Measurements from ENCODE around the gene DPYD. TPM values are rescaled to one million over a fixed set of nuclear protein-coding genes. Genes with fewer than 3 reads are reported as not detected.

DPYD gene
- polyA plus RNA-seq, 1 of the 3 experiments (the other 2 are of a cell fraction), result 23.0 TPM

DNA sequence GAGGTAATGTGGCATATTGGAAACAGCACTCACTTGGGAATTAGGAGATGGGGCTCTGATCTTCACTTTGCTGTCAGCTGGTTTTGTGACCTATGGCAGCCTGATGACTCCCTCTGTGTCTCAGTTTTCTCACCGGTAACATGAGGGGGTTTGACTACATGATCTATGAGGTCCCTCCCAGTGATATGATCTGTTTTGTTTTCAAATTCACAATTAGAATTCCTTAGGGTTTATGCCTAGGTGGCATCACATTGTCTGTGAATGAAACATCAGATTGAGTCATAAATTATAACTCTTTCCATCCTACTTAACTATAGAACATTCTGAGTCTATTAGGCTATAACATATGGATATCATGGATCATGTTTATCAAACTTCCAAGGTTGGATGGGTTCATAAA lies 812.7 kb downstream of the DPYD start:
- Histone ChIP-seq H3K27ac (ENCODE audit: low read depth in 2 of 2, low read length in 1 of 2) (peak overlapping the region in 1 of 2 experiments; percentile 63; a peak in 2 of 4 replicates), H4K20me1 (ENCODE audit: insufficient read depth) (no peaks in the 10 kb centered on the region), H3K4me3 (ENCODE audit: low read depth in 2 of 2, low read length in 1 of 2) (no peak overlapping the region), H3K36me3 (replicated peaks in 1 of 2; ENCODE audit: control insufficient read depth in 1 of 2, insufficient read depth in 2 of 2, low read length in 1 of 2) (peaks cover 0 to 26% of the 10 kb centered on the region in 2 experiments), H3K4me2 (no peak overlapping the region), H3K9me2 (no peaks in the 10 kb centered on the region), H2AFZ (ENCODE audit: low read depth) (no peak overlapping the region), H3K4me1 (ENCODE audit: control insufficient read depth in 1 of 2, insufficient read depth in 2 of 2, low read depth in 1 of 2, low read length in 1 of 2) (peaks cover 0 to 11% of the 10 kb centered on the region in 2 experiments; a peak in 2 of 4 replicates), H3F3A (replicated peaks; ENCODE audit: insufficient read depth) (peaks cover 7% of the 10 kb centered on the region), H3K9ac (no peak overlapping the region), H3K79me2 (ENCODE audit: insufficient read depth) (no peaks in the 10 kb centered on the region), H3K27me3 (ENCODE audit: insufficient read depth) (no peaks in the 10 kb centered on the region), H3K9me3 (no peaks in the 10 kb centered on the region; the same call in 1 of the 2 replicates)
- ChIA-PET POLR2A (no interaction called here), CTCF (no interaction called here)
- TF ChIP-seq, protein P1, sequence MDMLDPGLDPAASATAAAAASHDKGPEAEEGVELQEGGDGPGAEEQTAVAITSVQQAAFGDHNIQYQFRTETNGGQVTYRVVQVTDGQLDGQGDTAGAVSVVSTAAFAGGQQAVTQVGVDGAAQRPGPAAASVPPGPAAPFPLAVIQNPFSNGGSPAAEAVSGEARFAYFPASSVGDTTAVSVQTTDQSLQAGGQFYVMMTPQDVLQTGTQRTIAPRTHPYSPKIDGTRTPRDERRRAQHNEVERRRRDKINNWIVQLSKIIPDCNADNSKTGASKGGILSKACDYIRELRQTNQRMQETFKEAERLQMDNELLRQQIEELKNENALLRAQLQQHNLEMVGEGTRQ (IDR thresholded peaks at IDR 0.05; ENCODE audit: borderline replicate concordance, low read depth, low read length), result no peak
- TF ChIP-seq GABPA (IDR thresholded peaks at IDR 0.05; ENCODE audit: low read depth) (no peak), MXI1 (IDR thresholded peaks at IDR 0.05; ENCODE audit: low read depth, low read length) (no peak), TCF12 (IDR thresholded peaks at IDR 0.05) (peak; percentile 78), EP300 (IDR thresholded peaks at IDR 0.05; ENCODE audit: borderline replicate concordance in 1 of 2, low read depth in 1 of 2, low read length in 1 of 2) (peak in 1 of 2 experiments; percentile 61; a peak in 1 of 4 replicates), JUND (IDR thresholded peaks at IDR 0.05) (peak; percentile 79), FOSL2 (IDR thresholded peaks at IDR 0.05; ENCODE audit: borderline replicate concordance, low read depth) (peak; percentile 71; the same call in 1 of the 2 replicates)
- TF ChIP-seq, protein P2, sequence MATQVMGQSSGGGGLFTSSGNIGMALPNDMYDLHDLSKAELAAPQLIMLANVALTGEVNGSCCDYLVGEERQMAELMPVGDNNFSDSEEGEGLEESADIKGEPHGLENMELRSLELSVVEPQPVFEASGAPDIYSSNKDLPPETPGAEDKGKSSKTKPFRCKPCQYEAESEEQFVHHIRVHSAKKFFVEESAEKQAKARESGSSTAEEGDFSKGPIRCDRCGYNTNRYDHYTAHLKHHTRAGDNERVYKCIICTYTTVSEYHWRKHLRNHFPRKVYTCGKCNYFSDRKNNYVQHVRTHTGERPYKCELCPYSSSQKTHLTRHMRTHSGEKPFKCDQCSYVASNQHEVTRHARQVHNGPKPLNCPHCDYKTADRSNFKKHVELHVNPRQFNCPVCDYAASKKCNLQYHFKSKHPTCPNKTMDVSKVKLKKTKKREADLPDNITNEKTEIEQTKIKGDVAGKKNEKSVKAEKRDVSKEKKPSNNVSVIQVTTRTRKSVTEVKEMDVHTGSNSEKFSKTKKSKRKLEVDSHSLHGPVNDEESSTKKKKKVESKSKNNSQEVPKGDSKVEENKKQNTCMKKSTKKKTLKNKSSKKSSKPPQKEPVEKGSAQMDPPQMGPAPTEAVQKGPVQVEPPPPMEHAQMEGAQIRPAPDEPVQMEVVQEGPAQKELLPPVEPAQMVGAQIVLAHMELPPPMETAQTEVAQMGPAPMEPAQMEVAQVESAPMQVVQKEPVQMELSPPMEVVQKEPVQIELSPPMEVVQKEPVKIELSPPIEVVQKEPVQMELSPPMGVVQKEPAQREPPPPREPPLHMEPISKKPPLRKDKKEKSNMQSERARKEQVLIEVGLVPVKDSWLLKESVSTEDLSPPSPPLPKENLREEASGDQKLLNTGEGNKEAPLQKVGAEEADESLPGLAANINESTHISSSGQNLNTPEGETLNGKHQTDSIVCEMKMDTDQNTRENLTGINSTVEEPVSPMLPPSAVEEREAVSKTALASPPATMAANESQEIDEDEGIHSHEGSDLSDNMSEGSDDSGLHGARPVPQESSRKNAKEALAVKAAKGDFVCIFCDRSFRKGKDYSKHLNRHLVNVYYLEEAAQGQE (IDR thresholded peaks at IDR 0.05; ENCODE audit: low read depth, low read length), result no peak
- TF ChIP-seq, protein P3, sequence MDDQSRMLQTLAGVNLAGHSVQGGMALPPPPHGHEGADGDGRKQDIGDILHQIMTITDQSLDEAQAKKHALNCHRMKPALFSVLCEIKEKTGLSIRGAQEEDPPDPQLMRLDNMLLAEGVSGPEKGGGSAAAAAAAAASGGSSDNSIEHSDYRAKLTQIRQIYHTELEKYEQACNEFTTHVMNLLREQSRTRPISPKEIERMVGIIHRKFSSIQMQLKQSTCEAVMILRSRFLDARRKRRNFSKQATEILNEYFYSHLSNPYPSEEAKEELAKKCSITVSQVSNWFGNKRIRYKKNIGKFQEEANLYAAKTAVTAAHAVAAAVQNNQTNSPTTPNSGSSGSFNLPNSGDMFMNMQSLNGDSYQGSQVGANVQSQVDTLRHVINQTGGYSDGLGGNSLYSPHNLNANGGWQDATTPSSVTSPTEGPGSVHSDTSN (IDR thresholded peaks at IDR 0.05), result peak; percentile 75
- DNase-seq, result no peak
- 0% methylated on average over 1 of the region's 1 CpG for WGBS (ENCODE audit: low lambda C conversion rate)

DNA sequence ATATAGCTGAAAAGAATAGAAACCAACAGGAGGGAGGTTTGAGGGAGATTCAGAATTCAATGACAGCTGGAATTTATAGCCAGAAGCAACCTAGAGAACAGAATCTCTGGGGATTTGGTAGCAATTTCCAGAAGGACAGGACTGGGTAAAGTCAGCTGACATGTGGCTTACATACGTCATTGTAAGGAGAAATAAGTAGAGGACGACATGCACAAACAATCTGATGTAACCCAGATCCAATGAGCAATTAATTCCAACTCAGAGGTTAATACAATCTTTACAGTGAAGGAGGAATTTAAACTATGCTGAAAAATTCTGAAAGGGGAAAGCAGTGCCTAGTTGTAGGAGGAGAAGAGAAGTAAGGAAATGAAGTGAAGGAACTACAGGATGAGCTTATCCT lies 815.3 kb downstream of the DPYD start:
- Histone ChIP-seq H4K20me1 (ENCODE audit: insufficient read depth) (no peaks in the 10 kb centered on the region), H3K9me3 (no peaks in the 10 kb centered on the region; the same call in 1 of the 2 replicates), H3K79me2 (ENCODE audit: insufficient read depth) (no peaks in the 10 kb centered on the region), H3K4me2 (no peak overlapping the region), H3K27me3 (ENCODE audit: insufficient read depth) (no peaks in the 10 kb centered on the region), H3K9ac (no peak overlapping the region), H3K9me2 (no peaks in the 10 kb centered on the region), H2AFZ (ENCODE audit: low read depth) (no peak overlapping the region), H3K36me3 (replicated peaks in 1 of 2; ENCODE audit: control insufficient read depth in 1 of 2, insufficient read depth in 2 of 2, low read length in 1 of 2) (peaks cover 0 to 34% of the 10 kb centered on the region in 2 experiments), H3K27ac (ENCODE audit: low read depth in 2 of 2, low read length in 1 of 2) (no peak overlapping the region), H3F3A (replicated peaks; ENCODE audit: insufficient read depth) (peaks cover 7% of the 10 kb centered on the region), H3K4me3 (ENCODE audit: low read depth in 2 of 2, low read length in 1 of 2) (no peak overlapping the region), H3K4me1 (ENCODE audit: control insufficient read depth in 1 of 2, insufficient read depth in 2 of 2, low read depth in 1 of 2, low read length in 1 of 2) (peaks cover 0 to 11% of the 10 kb centered on the region in 2 experiments; a peak in 2 of 4 replicates)
- 70% methylated on average over 2 of the region's 2 CpGs for WGBS (ENCODE audit: low lambda C conversion rate)
- DNase-seq, result no peak
- POLR2A ChIA-PET, result no interaction called here
- TF ChIP-seq TCF12 (IDR thresholded peaks at IDR 0.05), result no peak
- no peak for TF ChIP-seq FOXJ3 (CRISPR knock-in tag; IDR thresholded peaks at IDR 0.05)
- no peak for TF ChIP-seq EZH2phosphoT487 (IDR thresholded peaks at IDR 0.05; ENCODE audit: borderline replicate concordance, low read depth)
- TF ChIP-seq EP300 (IDR thresholded peaks at IDR 0.05; ENCODE audit: borderline replicate concordance in 1 of 2, low read depth in 1 of 2, low read length in 1 of 2), result no peak
- TF ChIP-seq JUND (IDR thresholded peaks at IDR 0.05), result no peak
- TF ChIP-seq SIN3A (IDR thresholded peaks at IDR 0.05; ENCODE audit: borderline replicate concordance, low read depth, low read length), result no peak
- TF ChIP-seq SMC3 (IDR thresholded peaks at IDR 0.05; ENCODE audit: low read depth, low read length), result no peak
- TF ChIP-seq YY1 (IDR thresholded peaks at IDR 0.05; ENCODE audit: low read depth), result no peak
- TF ChIP-seq RFX5 (IDR thresholded peaks at IDR 0.05; ENCODE audit: low read length), result no peak
- no peak for TF ChIP-seq NFIC (IDR thresholded peaks at IDR 0.05; ENCODE audit: borderline replicate concordance)
- TF ChIP-seq, protein P4, sequence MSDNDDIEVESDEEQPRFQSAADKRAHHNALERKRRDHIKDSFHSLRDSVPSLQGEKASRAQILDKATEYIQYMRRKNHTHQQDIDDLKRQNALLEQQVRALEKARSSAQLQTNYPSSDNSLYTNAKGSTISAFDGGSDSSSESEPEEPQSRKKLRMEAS (IDR thresholded peaks at IDR 0.05; ENCODE audit: low read depth), result no peak
- TF ChIP-seq TAF1 (IDR thresholded peaks at IDR 0.05; ENCODE audit: borderline replicate concordance, low read depth, low read length), result no peak
- CTCF ChIA-PET, result no interaction called here
